Gastrocnemius medialis (tissue), 4 donors: Measurements from ENCODE around the gene MRPL3.

Experiments used
- CTCF ChIP-seq, 5 experiments: fragments of 450-650 bp in 3 of 5; fragments of 200-600 bp in 2 of 5; sonication (generic) in 2 of 5; IDR thresholded peaks in 4 of 5; conservative IDR thresholded peaks in 1 of 5; 1 replicate in 4 of 5; 2 replicates in 1 of 5; pipeline ENCODE4 v1.5.1; 2016 to 2019; ENCODE audit warnings: antibody characterized with exemption in 5 of 5, mild to moderate bottlenecking in 3 of 5, moderate library complexity in 3 of 5
- POLR2A ChIP-seq, 2 donors: fragments of 450-650 bp; IDR thresholded peaks; one replicate each; pipeline ENCODE4 v1.6.1; 2017; ENCODE audit warnings: antibody characterized with exemption in 2 of 2, mild to moderate bottlenecking in 2 of 2, moderate library complexity in 2 of 2

- TF ChIP-seq CTCF (IDR thresholded peaks at IDR 0.05 in 4 of 5, conservative IDR thresholded peaks at IDR 0.05 in 1 of 5) = no peak
- TF ChIP-seq POLR2A (IDR thresholded peaks at IDR 0.05) = no peak
Measured at GRCh38 chr3:131484496-131485111, 18.2 kb downstream of the MRPL3 start.
